ENCODE measurements around the gene PROCA1.
A peak's percentile ranks its signal among the peaks of the same experiment; 100 is the strongest.

DNA sequence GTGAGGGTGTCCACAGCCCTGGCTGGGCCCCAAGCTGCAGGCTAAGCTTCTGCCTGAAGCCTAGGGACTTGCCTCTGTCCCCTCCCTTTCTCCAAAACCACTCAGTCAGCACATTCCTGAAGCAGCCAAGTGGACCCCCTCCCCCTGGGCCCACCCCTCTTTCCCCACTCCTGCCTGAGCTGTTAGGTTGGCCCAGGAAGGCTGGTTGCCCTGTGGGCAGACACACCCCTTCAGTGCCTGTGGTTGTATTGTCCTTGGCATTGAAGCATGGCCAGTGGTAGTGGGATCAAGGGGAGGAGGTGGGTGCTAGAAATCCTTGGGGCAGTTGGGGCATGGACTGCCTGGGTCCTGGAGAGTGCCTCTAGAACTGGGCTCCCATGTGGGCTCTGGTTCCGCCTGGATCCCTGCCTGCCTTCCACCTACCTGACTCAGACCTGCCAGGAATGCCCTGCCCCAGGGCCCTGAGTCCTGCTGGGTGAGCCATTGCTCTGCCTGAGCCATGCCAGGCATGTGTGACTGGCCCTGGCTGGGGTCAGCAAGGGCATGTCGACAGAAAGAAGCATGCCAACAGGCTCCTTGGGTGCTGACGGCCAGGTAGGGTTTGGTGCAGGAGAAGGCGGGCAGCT is 34.2 kb upstream of the PROCA1 start:
- TF ChIP-seq, protein P1, sequence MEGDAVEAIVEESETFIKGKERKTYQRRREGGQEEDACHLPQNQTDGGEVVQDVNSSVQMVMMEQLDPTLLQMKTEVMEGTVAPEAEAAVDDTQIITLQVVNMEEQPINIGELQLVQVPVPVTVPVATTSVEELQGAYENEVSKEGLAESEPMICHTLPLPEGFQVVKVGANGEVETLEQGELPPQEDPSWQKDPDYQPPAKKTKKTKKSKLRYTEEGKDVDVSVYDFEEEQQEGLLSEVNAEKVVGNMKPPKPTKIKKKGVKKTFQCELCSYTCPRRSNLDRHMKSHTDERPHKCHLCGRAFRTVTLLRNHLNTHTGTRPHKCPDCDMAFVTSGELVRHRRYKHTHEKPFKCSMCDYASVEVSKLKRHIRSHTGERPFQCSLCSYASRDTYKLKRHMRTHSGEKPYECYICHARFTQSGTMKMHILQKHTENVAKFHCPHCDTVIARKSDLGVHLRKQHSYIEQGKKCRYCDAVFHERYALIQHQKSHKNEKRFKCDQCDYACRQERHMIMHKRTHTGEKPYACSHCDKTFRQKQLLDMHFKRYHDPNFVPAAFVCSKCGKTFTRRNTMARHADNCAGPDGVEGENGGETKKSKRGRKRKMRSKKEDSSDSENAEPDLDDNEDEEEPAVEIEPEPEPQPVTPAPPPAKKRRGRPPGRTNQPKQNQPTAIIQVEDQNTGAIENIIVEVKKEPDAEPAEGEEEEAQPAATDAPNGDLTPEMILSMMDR (IDR thresholded peaks at IDR 0.05), result no peak
- peak; percentile 38 for TF ChIP-seq POLR2A (IDR thresholded peaks at IDR 0.05)
- no peak for TF ChIP-seq POLR2AphosphoS5 (IDR thresholded peaks at IDR 0.05)

All from prostate gland (tissue), 2 donors.